Upper lobe of left lung (tissue), 4 donors: Measurements from ENCODE around the gene RBM20.

ENCODE experiments used
- POLR2A ChIP-seq, 4 donors: fragments of 450-650 bp; IDR thresholded peaks; one replicate each; pipeline ENCODE4 v1.5.1; 2016 to 2017; ENCODE audit warnings: antibody characterized with exemption in 4 of 4, mild to moderate bottlenecking in 2 of 4
- POLR2AphosphoS5 ChIP-seq, 2 donors: sonication (generic); formaldehyde crosslinking; IDR thresholded peaks; one replicate each; pipeline ENCODE4 v1.5.1; 2017; ENCODE audit warnings: antibody characterized with exemption in 2 of 2
- TF ChIP-seq, protein P1 (sequence below), 6 experiments: fragments of 450-650 bp in 4 of 6; fragments of 200-600 bp in 2 of 6; sonication (generic) in 2 of 6; IDR thresholded peaks; one replicate each; pipeline ENCODE4 v1.5.1; 2016 to 2019; ENCODE audit warnings: antibody characterized with exemption in 6 of 6

DNA sequence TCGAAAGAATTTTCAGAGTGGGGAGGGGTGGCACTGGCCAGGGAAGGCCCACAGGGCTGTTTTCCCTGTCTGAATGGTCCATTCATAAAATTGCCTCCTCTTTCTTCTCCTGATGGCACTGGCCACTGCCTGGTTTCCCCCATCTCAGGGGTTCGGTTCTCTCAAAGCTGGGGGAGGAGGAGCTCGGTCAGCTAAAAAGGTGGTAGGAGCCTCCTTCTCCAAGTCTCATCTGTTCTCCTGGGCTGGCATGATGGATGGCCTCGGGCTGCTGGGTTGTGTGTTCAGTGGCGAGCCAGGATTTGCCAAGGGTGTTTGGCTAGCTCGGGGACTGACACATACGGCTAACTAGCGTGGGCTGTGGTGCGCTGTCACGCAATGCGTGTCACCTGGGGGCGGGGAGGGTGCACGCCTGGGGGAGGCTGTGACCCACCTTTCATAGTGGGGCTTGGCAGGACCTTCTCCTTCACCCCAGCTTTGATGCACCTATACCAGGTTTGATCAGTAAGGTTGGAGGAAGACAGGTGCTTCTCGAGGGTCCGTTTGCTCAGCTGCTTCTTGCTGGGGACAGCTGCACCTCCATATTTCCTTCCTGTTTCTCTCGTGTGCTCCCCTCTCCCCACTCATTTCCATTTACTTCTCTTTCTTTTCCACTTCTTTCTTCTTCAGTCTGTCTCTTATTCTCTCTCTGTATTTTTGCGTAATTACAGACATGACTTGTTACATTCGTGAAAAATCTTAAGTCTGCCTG lies 36.3 kb downstream of the RBM20 start:
- TF ChIP-seq POLR2AphosphoS5 (IDR thresholded peaks at IDR 0.05) (no peak), POLR2A (IDR thresholded peaks at IDR 0.05) (no peak)
- TF ChIP-seq, protein P1, sequence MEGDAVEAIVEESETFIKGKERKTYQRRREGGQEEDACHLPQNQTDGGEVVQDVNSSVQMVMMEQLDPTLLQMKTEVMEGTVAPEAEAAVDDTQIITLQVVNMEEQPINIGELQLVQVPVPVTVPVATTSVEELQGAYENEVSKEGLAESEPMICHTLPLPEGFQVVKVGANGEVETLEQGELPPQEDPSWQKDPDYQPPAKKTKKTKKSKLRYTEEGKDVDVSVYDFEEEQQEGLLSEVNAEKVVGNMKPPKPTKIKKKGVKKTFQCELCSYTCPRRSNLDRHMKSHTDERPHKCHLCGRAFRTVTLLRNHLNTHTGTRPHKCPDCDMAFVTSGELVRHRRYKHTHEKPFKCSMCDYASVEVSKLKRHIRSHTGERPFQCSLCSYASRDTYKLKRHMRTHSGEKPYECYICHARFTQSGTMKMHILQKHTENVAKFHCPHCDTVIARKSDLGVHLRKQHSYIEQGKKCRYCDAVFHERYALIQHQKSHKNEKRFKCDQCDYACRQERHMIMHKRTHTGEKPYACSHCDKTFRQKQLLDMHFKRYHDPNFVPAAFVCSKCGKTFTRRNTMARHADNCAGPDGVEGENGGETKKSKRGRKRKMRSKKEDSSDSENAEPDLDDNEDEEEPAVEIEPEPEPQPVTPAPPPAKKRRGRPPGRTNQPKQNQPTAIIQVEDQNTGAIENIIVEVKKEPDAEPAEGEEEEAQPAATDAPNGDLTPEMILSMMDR (IDR thresholded peaks at IDR 0.05), result no peak
